ENCODE data around the gene ASXL3.

The ASXL3 gene

GRCh38 chr18:33717339-33717738 lies 139.3 kb downstream of the ASXL3 start:
- no peak for DNase-seq (ENCODE audit: low read depth in 3 of 3)

DNA sequence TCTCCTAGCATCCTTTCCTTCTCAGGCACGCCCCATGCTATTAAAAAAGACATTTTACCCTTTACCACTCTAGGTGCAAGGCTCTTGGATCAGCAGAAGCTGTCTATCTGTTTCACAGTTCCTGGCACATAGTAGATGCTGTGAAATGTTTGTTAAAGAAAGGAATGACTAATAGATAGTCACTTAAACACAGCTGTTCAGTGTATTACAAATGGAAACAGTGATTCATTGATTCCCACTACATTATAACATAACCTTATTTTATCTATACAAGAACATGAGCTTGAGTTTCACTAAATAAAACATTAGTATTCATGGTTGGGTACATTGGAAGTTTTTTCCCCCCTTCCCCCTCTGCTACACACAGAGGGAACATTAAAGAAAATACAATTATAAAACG lies 142.1 kb downstream of the ASXL3 start:
- DNase-seq (ENCODE audit: low read depth in 3 of 3) = no peak

DNA sequence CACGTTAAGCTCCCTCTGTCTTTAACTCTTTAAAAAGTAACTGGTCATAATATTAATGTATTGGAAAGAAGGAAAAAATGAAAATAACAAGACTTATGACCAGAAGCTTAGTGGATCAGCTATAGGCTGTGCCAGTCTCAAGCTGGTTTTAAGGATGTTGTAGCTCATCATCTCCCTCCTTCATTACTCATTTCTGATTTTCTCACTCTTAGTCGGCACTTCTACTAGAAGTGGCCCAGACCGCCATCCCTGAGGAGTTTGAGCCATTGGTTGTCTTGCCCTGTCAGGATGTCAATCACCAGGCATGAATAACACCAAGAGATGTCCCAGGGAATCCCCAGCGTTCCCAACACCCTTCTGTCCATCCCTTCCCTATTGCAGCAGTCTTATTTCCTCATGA lies 151.5 kb downstream of the ASXL3 start:
- no peak for DNase-seq (ENCODE audit: low read depth in 3 of 3)

DNA sequence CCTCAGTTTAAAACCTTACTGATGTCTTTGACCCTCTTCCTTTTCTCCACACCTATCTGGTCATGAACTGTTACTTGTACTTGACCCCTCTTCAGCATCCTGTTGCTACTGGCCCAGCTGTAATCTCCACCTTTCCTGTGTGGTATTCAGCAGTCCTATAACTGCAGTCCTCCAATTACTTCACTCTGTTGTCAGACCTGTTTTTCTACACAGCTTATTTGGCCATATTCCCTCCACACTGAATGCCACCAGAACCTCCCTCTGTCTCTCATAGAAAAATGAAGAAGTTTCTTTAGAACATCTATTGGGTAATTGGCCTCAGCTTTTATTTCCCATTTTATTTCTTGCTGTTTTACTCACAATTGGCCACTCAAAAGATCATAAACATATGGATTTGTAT lies 155.4 kb downstream of the ASXL3 start:
- DNase-seq (ENCODE audit: low read depth in 3 of 3) = no peak

GRCh38 chr18:33735428-33735827 lies 157.4 kb downstream of the ASXL3 start:
- DNase-seq (ENCODE audit: low read depth in 3 of 3) = no peak

GRCh38 chr18:33741760-33742159 lies 163.7 kb downstream of the ASXL3 start:
- DNase-seq (ENCODE audit: low read depth in 3 of 3) = no peak

- DNase-seq (ENCODE audit: low read depth in 3 of 3) = no peak
Observed at GRCh38 chr18:33744032-33744697, 166.1 kb downstream of the ASXL3 start.

- no peak for DNase-seq (ENCODE audit: low read depth in 3 of 3)
Observed at GRCh38 chr18:33745151-33745795, 167.3 kb downstream of the ASXL3 start.

GRCh38 chr18:33745871-33746545 lies 168.0 kb downstream of the ASXL3 start:
- DNase-seq (ENCODE audit: low read depth in 3 of 3) = no peak

GRCh38 chr18:33749834-33750233 lies 171.8 kb downstream of the ASXL3 start:
- DNase-seq (ENCODE audit: low read depth in 3 of 3) = no peak

- no peak for DNase-seq (ENCODE audit: low read depth in 3 of 3)
Observed at GRCh38 chr18:33750366-33750765, 172.3 kb downstream of the ASXL3 start.

DNA sequence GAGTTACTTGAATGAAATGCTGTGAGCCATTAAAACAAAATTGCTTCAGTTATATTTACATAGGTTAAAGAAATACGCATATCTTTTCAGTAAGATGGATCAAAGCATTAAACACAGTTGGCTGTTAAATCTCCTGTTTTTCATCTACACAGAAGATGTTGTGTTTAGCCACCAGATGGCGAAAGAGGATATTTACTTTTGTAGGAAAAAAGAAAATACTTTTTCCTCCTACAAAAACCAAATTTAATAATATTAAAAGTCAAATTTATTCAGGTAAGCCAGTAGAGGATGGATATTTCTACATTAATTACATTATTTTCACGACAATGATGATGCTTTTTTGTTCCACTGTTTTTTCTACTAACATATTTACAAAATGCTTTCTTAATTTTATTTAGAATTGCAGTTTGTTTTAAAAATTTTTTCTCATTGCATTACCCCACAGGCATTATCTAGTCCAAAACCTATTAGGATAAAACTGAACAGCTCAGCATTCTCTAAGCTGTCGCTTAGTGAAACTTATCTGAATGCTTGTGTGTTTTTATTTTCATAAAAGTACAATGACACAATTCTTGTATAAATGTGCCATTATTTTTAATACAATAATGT lies 173.7 kb downstream of the ASXL3 start:
- DNase-seq (ENCODE audit: low read depth in 3 of 3) = no peak

DNA sequence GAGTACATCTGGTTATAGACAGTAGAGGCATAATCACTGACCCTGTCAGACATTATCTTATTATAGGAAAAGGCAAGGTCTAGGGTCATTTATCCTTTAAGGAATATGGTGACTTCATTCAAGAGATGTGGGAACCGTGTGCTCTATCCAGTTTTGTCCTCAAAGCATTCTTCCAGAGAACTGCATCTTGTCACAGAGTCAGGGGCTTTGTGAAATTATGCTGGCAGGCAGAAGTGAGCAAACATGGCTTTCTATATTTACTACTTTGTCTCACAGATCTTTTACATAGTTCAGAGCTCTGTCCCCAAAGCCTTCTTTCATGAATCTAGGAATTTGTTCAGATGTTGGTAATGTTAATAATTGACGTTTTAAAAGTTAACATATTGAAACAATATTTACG lies 177.4 kb downstream of the ASXL3 start:
- DNase-seq (ENCODE audit: low read depth in 3 of 3) = no peak

GRCh38 chr18:33755931-33756560 lies 178.0 kb downstream of the ASXL3 start:
- DNase-seq (ENCODE audit: low read depth in 3 of 3) = no peak

- DNase-seq (ENCODE audit: low read depth in 3 of 3) = no peak
Observed at GRCh38 chr18:33757037-33757436, 179.0 kb downstream of the ASXL3 start.

DNA sequence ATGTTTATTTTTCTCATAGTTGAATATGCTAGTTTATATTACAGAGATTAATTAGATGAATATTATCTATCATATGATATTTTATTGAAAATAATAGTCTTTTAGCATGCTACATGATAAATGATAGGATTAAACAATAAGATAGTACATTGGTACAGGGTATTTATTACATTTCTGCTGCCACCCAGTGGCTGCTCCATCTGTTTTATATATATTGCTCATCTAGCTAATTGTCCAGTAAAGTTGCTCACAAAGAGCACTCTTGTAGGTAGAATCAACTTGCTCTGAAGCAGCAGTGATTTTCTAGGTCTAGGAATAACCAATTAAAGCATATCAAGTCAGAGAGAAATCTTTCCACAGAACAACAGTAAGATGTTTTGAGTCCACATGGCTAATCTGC lies 183.3 kb downstream of the ASXL3 start:
- DNase-seq (ENCODE audit: low read depth in 3 of 3) = no peak

- DNase-seq (ENCODE audit: low read depth in 3 of 3) = no peak
Observed at GRCh38 chr18:33781429-33781828, 203.4 kb downstream of the ASXL3 start.
